ENCODE results near the gene SLC2A1.

The SLC2A1 gene

GRCh38 chr1:42942444-42942843, 16.2 kb downstream of the SLC2A1 start:
- DNase-seq (ENCODE audit: low read depth, low spot score): no peak

DNA sequence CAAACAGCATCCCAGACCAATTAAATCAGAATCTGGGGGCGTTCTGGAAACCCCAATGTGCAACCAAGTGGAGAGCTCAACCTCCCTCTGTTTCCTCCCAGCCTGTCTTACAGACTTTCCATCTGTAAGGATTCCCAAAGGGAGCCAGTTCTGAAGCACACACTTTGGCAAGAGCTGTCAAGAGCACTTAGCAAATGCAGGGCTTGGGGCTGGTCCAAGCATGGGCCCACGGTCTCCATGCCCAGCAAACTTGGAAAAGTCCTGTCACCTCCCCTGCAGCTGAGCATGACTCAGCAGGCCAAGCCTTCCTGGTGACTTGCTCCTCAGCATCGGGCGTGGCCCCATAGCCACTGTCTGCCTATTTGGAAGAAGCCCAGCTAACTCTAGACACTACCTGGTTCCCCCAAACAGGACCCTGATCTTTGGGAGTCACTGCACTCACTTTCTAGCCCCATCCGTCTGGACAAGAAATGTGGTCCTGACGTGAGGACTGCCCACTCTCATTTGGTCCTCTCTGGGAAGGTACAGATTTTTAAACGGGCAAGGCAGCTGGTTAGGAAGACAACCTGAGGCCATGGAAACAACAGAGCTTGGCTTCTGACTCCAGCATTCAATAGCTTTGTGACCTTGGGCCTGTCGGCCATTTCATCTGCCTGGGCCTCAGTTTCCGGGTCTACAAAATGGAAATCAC, 16.9 kb downstream of the SLC2A1 start:
- no peak for DNase-seq (ENCODE audit: low read depth, low spot score)

DNA sequence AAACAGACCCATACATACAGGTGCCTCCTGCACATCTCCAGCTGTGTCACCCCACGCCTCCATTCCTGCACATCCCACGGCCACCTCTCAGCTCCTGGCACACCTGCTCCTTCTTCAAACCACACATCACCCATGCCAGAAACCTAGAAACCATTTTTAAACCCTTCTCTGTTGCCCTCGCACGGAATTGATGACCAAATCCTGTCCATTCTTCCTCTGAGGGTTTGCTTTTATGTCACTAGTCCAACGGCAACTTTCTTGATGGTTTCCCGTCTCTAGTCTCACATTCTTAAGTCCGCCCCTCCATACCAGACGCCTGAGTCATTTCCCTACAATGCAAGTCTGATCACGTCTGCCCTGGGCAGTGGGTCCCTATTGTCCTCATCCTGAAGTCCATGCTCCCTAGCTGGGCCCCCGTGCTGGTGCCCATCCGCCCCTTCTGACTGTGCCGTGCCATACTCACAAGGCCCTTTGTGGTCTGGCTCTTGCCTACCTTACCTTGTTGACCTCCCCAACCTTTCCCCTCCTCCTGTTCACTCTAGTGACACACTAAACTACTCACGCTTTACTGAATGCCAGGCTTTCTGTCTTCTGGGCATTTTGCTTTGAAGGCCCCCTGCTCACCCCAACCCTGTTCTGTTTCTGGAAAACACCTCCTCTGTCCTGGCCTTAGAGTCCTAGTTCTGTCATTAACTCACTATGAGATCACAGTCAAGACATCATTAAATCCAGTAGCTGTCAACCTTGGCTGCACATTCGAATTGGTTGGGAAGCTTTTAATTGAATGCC, 17.6 kb downstream of the SLC2A1 start:
- DNase-seq (ENCODE audit: low read depth, low spot score): no peak

GRCh38 chr1:42938645-42939615, 19.7 kb downstream of the SLC2A1 start:
- DNase-seq (ENCODE audit: low read depth, low spot score): no peak

DNA sequence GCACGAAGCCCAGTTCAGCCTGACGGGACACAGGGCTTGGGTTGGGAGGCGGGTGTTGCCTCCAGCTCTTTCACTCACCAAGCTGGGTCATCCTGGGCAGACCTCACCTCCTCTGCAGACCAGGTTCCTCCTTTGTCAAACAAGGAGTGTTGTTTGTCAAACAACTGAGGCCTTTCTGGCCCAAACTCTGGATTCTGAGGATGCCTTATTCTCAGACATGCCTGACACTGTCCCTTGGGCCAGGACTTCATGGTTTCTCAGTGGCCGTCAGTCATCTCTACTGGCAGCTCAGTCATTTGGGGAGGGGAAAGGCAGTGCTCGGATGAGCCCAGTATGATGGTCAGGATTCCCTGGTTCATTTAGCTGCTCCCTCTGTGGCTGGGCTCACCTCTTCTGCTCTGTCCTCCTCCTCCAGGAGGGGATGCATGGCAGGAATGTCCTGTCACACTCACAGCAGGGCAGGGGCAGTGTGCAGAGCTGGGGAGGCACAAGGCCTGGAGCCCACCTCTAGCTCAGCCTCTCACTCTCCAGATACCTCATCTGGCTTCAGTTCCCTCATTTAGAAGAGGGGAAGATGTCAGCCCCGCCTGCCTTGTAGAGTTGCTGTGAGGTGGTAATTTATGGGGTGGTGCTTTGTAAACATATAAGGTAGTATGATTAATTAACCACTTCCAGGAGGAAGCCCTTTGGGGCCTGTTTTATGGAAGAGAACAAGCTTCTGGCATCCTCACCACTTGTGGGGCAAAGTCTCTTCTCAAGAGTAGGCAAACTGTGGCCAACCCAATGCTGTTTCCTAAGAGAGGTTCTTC, 20.6 kb downstream of the SLC2A1 start:
- DNase-seq (ENCODE audit: low read depth, low spot score): no peak

DNA sequence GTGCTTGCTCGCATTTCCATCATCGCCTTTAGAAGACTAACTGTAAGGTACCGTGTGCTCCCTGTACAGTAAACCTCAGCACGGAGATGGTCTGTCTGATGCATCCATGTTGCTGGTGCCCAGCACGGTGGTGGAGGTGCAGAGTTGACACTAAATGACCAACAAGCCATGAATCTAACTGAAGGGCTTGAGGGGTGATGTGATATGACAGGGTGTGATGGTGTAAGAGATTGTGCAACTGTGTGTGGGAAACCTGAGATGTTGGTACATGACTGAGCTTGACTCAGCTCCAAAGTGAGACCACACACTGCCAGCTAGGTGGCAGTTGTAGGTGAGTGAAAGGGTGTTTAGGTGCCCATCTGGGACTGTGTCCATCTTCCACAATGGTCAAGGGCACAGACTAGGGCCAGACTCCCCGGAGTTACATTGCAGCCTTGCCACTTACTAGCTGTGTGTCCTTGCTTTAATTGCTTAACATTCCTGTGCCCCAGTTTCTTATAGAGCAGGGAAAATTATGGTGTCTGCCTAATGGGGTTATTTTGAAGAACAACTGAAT, 21.4 kb downstream of the SLC2A1 start:
- DNase-seq (ENCODE audit: low read depth, low spot score): no peak

- no peak for DNase-seq (ENCODE audit: low read depth, low spot score)
Observed at GRCh38 chr1:42936309-42937078, 22.2 kb downstream of the SLC2A1 start.

- DNase-seq (ENCODE audit: low read depth, low spot score): no peak
Observed at GRCh38 chr1:42935971-42936308, 22.7 kb downstream of the SLC2A1 start.

- DNase-seq (ENCODE audit: low read depth, low spot score): no peak
Observed at GRCh38 chr1:42935313-42935895, 23.3 kb downstream of the SLC2A1 start.

DNA sequence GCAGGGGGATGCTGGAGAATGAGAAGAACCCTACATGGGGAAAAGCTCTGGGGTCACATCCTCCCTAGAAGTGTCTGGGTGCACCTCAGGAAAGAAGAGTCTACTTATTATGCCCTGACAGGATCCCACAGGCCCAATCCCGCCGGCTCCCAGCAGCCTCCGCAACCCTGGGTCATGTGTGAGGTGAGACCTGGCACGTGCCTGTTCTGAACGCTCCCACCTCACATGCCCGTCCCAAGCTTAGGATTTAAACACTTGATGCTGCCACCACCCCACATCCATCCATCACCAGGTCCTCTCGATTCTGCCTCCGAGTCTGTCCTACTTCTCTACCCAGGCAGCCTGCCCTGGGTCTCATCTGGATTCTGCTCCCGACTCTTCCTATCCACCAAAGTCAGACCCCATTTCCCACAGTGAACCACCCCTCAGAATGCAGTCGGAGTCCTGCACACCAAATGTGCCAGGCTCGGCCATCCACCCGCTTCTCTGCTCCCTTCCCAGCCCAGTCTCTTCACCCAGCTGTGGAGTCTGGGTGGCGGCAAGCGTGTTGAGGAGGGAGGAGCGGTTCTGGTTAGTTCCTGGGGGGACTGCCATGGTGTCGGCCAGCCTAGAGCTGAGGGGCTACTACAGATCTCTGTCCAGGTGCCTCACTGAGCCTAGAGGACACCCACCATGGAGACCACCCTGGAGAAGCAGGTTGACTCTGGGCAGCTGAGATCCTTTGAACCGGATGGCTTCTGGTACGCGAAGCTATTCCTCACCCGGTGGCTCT, 23.9 kb downstream of the SLC2A1 start:
- DNase-seq (ENCODE audit: low read depth, low spot score): no peak

- no peak for DNase-seq (ENCODE audit: low read depth, low spot score)
Observed at GRCh38 chr1:42933610-42934491, 24.8 kb downstream of the SLC2A1 start.

DNA sequence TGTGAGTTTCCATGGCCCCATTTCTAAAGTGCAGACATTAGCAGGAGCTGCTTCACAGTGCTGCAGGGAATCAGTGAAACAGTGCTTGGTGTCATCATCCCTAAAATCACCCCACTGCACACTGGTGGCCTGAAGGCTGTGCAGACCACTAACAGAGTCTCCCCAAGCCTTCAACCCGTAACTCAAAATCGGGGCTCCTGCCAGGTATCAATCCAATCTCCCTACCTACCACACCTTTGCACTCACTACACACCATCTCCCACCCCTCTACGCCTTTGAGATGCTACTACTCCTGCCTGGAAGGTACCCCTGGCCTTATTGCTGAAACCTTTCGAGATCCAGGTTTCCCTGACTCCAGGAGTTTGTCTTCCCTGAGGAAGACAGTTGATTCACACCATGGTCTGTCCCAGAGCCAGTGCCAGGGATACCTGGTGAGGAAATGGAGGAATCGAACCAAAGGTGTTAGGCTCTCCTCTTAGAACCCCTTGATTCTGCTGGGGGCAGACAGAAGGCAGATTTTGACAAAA, 25.5 kb downstream of the SLC2A1 start:
- DNase-seq (ENCODE audit: low read depth, low spot score): no peak

GRCh38 chr1:42932442-42932941, 26.2 kb downstream of the SLC2A1 start:
- DNase-seq (ENCODE audit: low read depth, low spot score): no peak

DNA sequence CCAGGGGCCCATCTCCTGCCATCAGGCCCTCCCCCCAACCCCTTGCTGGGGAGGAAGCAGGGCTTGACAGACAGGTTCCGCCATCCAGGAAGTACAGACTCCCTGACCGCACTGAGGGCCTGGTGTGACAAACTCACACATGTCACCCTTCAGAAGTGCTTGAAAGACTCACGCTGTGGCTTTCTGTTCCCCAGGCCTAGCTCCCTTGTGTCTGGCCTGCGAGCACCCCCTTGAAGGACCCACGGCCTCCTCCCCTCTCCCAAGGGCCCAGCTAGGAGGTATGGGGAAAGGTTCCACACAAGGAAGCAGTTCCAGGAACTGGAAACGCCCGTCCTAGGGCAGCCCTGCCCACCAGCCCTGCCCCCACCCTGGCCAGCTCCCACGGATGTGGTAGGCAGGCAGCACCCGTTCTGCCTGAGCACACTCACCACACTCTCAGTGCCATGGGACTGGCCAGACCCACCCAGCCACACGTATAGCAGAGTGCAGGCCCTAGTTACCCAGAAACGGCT, 26.7 kb downstream of the SLC2A1 start:
- DNase-seq (ENCODE audit: low read depth, low spot score): peak; percentile 40

DNA sequence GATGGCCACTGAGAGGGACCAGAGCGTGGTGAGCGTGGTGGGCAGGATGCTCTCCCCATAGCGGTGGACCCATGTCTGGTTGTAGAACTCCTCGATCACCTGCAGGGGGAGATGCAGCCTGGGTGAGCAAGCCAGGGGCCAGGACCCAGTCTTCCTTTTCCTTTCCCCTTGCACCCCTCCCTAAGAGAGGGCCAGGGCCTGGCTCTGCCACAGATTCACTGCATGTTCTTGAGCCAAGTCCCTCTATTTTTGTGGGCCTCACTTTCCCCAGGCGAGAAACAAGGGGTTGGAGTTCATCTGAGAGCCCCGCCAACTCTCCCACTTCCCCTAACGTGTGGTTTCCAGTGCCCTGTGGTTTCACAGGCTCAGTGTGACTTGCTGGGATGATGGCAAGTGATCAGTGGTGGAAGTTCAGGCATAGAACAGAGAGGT, 27.5 kb downstream of the SLC2A1 start:
- DNase-seq (ENCODE audit: low read depth, low spot score): no peak

GRCh38 chr1:42930178-42931107, 28.2 kb downstream of the SLC2A1 start:
- DNase-seq (ENCODE audit: low read depth, low spot score): no peak

Data from activated naive CD8-positive, alpha-beta T cell treated with anti-CD3 and anti-CD28 coated beads, Interleukin-2, amount 50 U/mL, for 16 hours (primary cell).